SK-N-SH (cell line): Measurements from ENCODE around the gene ETV6. TPM values are rescaled to one million over a fixed set of nuclear protein-coding genes. Genes with fewer than 3 reads are reported as not detected.
A peak's percentile ranks its signal among the peaks of the same experiment; 100 is the strongest.

Source experiments
- CTCF ChIA-PET: fragments of 300-600, 350-600 bp; formaldehyde crosslinking; extraction: SDS; loops from one replicate; lab custom pipeline; 2021; lab: Yijun Ruan, JAX
- POLR2A ChIA-PET: fragments of 350-600 bp; sonication (Branson Sonifier 250); formaldehyde crosslinking; extraction: SDS; loops from one replicate; lab custom pipeline; 2020; ENCODE audit warnings: antibody characterized with exemption, inconsistent platforms; lab: Yijun Ruan, JAX
- DNase-seq: peaks from one replicate; pipeline ENCODE4 v3.0.0; 2012
- H2AFZ ChIP-seq: fragments of 200-600 bp; sonication (generic); 2 replicates; pipeline ENCODE4 v1.8.1; 2016; ENCODE audit warnings: antibody characterized with exemption, mild to moderate bottlenecking, low read depth
- H3F3A ChIP-seq: fragments of 200-600 bp; sonication (generic); replicated peaks from 2 replicates; pipeline ENCODE3; 2016; ENCODE audit warnings: antibody characterized with exemption, mild to moderate bottlenecking; ENCODE audit not compliant: insufficient read depth
- H3K27ac ChIP-seq, 2 experiments: fragments of 200-500 bp in 1 of 2; fragments of 200-600 bp in 1 of 2; sonication (Bioruptor generic) in 1 of 2; sonication (generic), shearing (Covaris generic) in 1 of 2; 2 replicates each; pipeline versions ENCODE4 v1.5.1 to v1.6.1; 2014 to 2016; ENCODE audit warnings: low read depth in 2 of 2, inconsistent platforms in 1 of 2, low read length in 1 of 2, mild to moderate bottlenecking in 1 of 2, mixed read lengths in 1 of 2
- H3K27me3 ChIP-seq: fragments of 200-600 bp; sonication (generic), shearing (Covaris generic); 2 replicates; pipeline ENCODE4 v1.6.1; 2016; ENCODE audit warnings: mixed run types; ENCODE audit not compliant: insufficient read depth
- H3K36me3 ChIP-seq, 2 experiments: fragments of 200-500 bp in 1 of 2; fragments of 200-600 bp in 1 of 2; sonication (Bioruptor generic) in 1 of 2; sonication (generic) in 1 of 2; replicated peaks in 1 of 2; 2 replicates each; pipeline versions ENCODE3 to v1.5.1; 2014 to 2016; ENCODE audit warnings: low read length in 1 of 2, mild to moderate bottlenecking in 1 of 2; ENCODE audit not compliant: insufficient read depth in 2 of 2, control insufficient read depth in 1 of 2
- H3K4me1 ChIP-seq, 2 experiments: fragments of 200-500 bp in 1 of 2; fragments of 200-600 bp in 1 of 2; sonication (Bioruptor generic) in 1 of 2; sonication (generic), shearing (Covaris generic) in 1 of 2; 2 replicates each; pipeline versions ENCODE4 v1.5.1 to v1.6.1; 2014 to 2016; ENCODE audit warnings: low read depth in 1 of 2, low read length in 1 of 2, mixed run types in 1 of 2; ENCODE audit not compliant: insufficient read depth in 2 of 2, control insufficient read depth in 1 of 2
- H3K4me2 ChIP-seq: fragments of 200-600 bp; sonication (generic), shearing (Covaris generic); 2 replicates; pipeline ENCODE4 v1.6.1; 2017; ENCODE audit warnings: mixed run types
- H3K4me3 ChIP-seq, 2 experiments: fragments of 200-500 bp in 1 of 2; fragments of 200-600 bp in 1 of 2; sonication (Bioruptor generic) in 1 of 2; sonication (generic), shearing (Covaris generic) in 1 of 2; 2 replicates each; pipeline versions ENCODE4 v1.5.1 to v1.8.1; 2014 to 2016; ENCODE audit warnings: low read depth in 2 of 2, inconsistent platforms in 1 of 2, low read length in 1 of 2, mild to moderate bottlenecking in 1 of 2, mixed read lengths in 1 of 2, moderate library complexity in 1 of 2
- H3K79me2 ChIP-seq: fragments of 200-600 bp; sonication (generic); 2 replicates; pipeline ENCODE4 v1.8.1; 2017; ENCODE audit warnings: mild to moderate bottlenecking; ENCODE audit not compliant: insufficient read depth
- H3K9ac ChIP-seq: fragments of 200-600 bp; sonication (generic); 2 replicates; pipeline ENCODE4 v1.6.1; 2017; ENCODE audit warnings: mixed run types
- H3K9me2 ChIP-seq: fragments of 200-600 bp; sonication (generic); 2 replicates; pipeline ENCODE4 v1.6.1; 2017; ENCODE audit warnings: mixed run types
- H3K9me3 ChIP-seq: fragments of 200-600 bp; sonication (generic); 2 replicates; pipeline ENCODE4 v1.6.1; 2017; ENCODE audit warnings: mixed run types, mild to moderate bottlenecking, moderate library complexity
- H4K20me1 ChIP-seq: fragments of 200-600 bp; sonication (generic); 2 replicates; pipeline ENCODE4 v1.6.1; 2017; ENCODE audit warnings: mild to moderate bottlenecking, mixed run types; ENCODE audit not compliant: insufficient read depth
- EP300 ChIP-seq, 2 experiments: IDR thresholded peaks; 2 replicates each; pipeline versions ENCODE4 v1.4.0 to v1.6.1; 2012; ENCODE audit warnings: borderline replicate concordance in 1 of 2, low read depth in 1 of 2, low read length in 1 of 2
- EZH2phosphoT487 ChIP-seq: fragments of 200-600 bp; sonication (generic); IDR thresholded peaks from 2 replicates; pipeline ENCODE4 v1.6.1; 2017; ENCODE audit warnings: low read depth, mixed run types, mild to moderate bottlenecking, antibody characterized with exemption, moderate library complexity, borderline replicate concordance
- FOSL2 ChIP-seq: IDR thresholded peaks from 2 replicates; pipeline ENCODE4 v1.4.0; 2012; ENCODE audit warnings: low read depth, mild to moderate bottlenecking, moderate library complexity, borderline replicate concordance
- IRF3 ChIP-seq: fragments of 150-350 bp; IDR thresholded peaks from 2 replicates; pipeline ENCODE4 v1.6.1; 2016; ENCODE audit warnings: mild to moderate bottlenecking, low read depth, low read length
- MAX ChIP-seq: IDR thresholded peaks from 2 replicates; pipeline ENCODE4 v1.4.0; 2012; ENCODE audit warnings: low read depth
- PBX3 ChIP-seq: IDR thresholded peaks from 2 replicates; pipeline ENCODE4; 2012
- POLR2AphosphoS5 ChIP-seq: IDR thresholded peaks from 2 replicates; pipeline ENCODE4 v1.6.1; 2012; ENCODE audit warnings: low read depth, low read length
- RXRA ChIP-seq: IDR thresholded peaks from 2 replicates; pipeline ENCODE4 v1.4.0; 2012; ENCODE audit warnings: low read depth, mild to moderate bottlenecking, borderline replicate concordance
- TAF1 ChIP-seq: IDR thresholded peaks from 2 replicates; pipeline ENCODE4 v1.6.1; 2012; ENCODE audit warnings: low read depth, mild to moderate bottlenecking, low read length, moderate library complexity, borderline replicate concordance
- TCF12 ChIP-seq: IDR thresholded peaks from 2 replicates; pipeline ENCODE4 v1.4.0; 2012
- WGBS: methylation state at CpG from one replicate; pipeline ENCODE4 v1.1.6; 2017; ENCODE audit warnings: low lambda C conversion rate; 5-methylcytosine and 5-hydroxymethylcytosine counted together
- polyA plus RNA-seq, 3 experiments: library from polyadenylated mRNA; depleted of rRNA; stranded (reverse); fragments of >200 nt; gene quantifications; 2 replicates each; pipeline ENCODE4 v1.2.3, GENCODE V29; 2012
- TF ChIP-seq, protein P1 (sequence below): IDR thresholded peaks from 2 replicates; pipeline ENCODE4 v1.6.1; 2012; ENCODE audit warnings: mild to moderate bottlenecking, low read depth, low read length, moderate library complexity

Gene ETV6
- polyA plus RNA-seq, 1 of the 3 experiments (the other 2 are of a cell fraction): 4.0 TPM

DNA sequence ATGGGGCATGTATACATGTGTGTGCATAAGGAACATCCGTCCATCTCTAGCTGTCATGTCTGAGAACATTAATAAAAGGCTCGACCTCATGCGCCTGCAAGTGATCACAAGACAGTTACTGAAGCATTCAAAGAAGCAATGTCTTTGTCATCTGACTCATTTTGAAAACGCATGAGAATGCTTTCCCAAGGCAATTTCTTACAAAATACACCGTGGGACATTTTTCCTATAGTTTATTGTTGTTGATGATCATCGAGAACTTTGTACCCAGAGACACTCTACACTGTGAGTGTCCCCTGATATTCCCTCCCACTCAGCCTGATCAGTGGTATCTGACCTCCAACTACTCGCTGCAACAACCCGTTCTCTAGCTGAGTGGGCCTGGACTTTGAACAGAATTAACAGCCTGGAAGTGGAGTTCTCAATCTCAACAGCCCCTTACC is 68.1 kb downstream of the ETV6 start:
- Histone ChIP-seq H3K9me2 (no peaks in the 10 kb centered on the region), H3K36me3 (no peaks in the 10 kb centered on the region), H3K27ac (peak overlapping the region; percentile 95 to 99), H3K4me1 (peaks cover 36 to 45% of the 10 kb centered on the region in 2 experiments), H3K4me2 (peak overlapping the region; percentile 69), H3K27me3 (no peaks in the 10 kb centered on the region), H4K20me1 (no peaks in the 10 kb centered on the region), H3K9ac (peak overlapping the region; percentile 25; the same call in 1 of the 2 replicates), H2AFZ (no peak overlapping the region), H3F3A (peaks cover 24% of the 10 kb centered on the region), H3K4me3 (no peak overlapping the region), H3K79me2 (peaks cover 74% of the 10 kb centered on the region), H3K9me3 (no peaks in the 10 kb centered on the region)
- DNase-seq: no peak
- ChIA-PET POLR2A (no interaction called here), CTCF (no interaction called here)
- 0 out of 2 replicates have a peak, but pooled peaks have one; percentile 4 for TF ChIP-seq FOSL2
- TF ChIP-seq TCF12: 0 out of 2 replicates have a peak, but pooled peaks have one; percentile 27
- TF ChIP-seq MAX: no peak
- 0 out of 2 replicates have a peak, but pooled peaks have one; percentile 46 for TF ChIP-seq PBX3
- 62% methylated on average over 8 of the region's 8 CpGs for WGBS

DNA sequence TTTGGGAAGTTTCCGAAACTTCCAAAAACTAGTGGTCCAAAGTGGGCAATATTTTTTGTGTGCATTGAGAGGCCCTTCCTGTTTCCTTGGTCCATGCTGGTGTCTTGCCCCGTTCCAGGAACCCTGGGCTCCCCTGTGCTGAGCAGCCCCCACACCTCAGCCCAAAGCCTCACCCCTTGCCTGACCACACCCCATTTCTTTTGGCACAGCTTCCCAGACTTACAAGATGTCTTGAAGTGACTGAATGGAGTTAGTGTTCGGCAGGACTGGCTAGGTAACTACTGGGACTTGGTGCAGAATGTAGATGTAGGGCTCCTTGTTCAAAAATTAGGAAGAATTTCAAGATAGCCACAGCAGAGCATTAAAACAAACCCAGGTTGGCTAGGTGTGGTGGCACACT is 68.6 kb downstream of the ETV6 start:
- peak overlapping the region; percentile 25; the same call in 1 of the 2 replicates for H3K9ac ChIP-seq

More for the DNA sequence above, 68.6 kb downstream of the ETV6 start:
- CTCF ChIA-PET: interaction anchor here (1.6 kb wide), 1 partner anchor 315 kb away, joined by 3 read pairs; no protein-coding TSS in a partner anchor
- no peaks in the 10 kb centered on the region for H3K9me2 ChIP-seq
- TF ChIP-seq FOSL2: no peak
- no peak for TF ChIP-seq EP300 (IDR thresholded peaks at IDR 0.05; ENCODE audit: borderline replicate concordance in 1 of 2, low read depth in 1 of 2, low read length in 1 of 2)
- no peak for TF ChIP-seq POLR2AphosphoS5
- TF ChIP-seq IRF3: no peak
- TF ChIP-seq EZH2phosphoT487: no peak
- TF ChIP-seq, protein P1, sequence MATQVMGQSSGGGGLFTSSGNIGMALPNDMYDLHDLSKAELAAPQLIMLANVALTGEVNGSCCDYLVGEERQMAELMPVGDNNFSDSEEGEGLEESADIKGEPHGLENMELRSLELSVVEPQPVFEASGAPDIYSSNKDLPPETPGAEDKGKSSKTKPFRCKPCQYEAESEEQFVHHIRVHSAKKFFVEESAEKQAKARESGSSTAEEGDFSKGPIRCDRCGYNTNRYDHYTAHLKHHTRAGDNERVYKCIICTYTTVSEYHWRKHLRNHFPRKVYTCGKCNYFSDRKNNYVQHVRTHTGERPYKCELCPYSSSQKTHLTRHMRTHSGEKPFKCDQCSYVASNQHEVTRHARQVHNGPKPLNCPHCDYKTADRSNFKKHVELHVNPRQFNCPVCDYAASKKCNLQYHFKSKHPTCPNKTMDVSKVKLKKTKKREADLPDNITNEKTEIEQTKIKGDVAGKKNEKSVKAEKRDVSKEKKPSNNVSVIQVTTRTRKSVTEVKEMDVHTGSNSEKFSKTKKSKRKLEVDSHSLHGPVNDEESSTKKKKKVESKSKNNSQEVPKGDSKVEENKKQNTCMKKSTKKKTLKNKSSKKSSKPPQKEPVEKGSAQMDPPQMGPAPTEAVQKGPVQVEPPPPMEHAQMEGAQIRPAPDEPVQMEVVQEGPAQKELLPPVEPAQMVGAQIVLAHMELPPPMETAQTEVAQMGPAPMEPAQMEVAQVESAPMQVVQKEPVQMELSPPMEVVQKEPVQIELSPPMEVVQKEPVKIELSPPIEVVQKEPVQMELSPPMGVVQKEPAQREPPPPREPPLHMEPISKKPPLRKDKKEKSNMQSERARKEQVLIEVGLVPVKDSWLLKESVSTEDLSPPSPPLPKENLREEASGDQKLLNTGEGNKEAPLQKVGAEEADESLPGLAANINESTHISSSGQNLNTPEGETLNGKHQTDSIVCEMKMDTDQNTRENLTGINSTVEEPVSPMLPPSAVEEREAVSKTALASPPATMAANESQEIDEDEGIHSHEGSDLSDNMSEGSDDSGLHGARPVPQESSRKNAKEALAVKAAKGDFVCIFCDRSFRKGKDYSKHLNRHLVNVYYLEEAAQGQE: no peak
- TF ChIP-seq MAX: no peak
- TF ChIP-seq TCF12: no peak
- no peak for TF ChIP-seq TAF1
- TF ChIP-seq RXRA: no peak
- TF ChIP-seq, all 33 proteins: peak for 0
- 95% methylated on average over 3 of the region's 3 CpGs for WGBS
- POLR2A ChIA-PET: no interaction called here
- Histone ChIP-seq H3K9me3 (no peaks in the 10 kb centered on the region), H3K4me1 (peaks cover 36 to 42% of the 10 kb centered on the region in 2 experiments), H3K4me3 (no peak overlapping the region), H3K79me2 (peaks cover 74% of the 10 kb centered on the region), H3F3A (peaks cover 24% of the 10 kb centered on the region), H4K20me1 (no peaks in the 10 kb centered on the region), H3K4me2 (peak overlapping the region; percentile 69), H3K27ac (peak overlapping the region; percentile 95 to 99), H3K27me3 (no peaks in the 10 kb centered on the region), H3K36me3 (no peaks in the 10 kb centered on the region), H2AFZ (no peak overlapping the region)
- no peak for DNase-seq
